GM18873 (cell line): ENCODE results near the gene WDR36.

ENCODE experiments used
- ATAC-seq: cut with Tn5 transposase; IDR thresholded peaks from one replicate; pipeline ENCODE4 v1.9.1; 2021; ENCODE audit warnings: mild to moderate bottlenecking, moderate library complexity, moderate number of reproducible peaks; ENCODE audit not compliant: unreplicated experiment, low FRiP score

WDR36 gene

DNA sequence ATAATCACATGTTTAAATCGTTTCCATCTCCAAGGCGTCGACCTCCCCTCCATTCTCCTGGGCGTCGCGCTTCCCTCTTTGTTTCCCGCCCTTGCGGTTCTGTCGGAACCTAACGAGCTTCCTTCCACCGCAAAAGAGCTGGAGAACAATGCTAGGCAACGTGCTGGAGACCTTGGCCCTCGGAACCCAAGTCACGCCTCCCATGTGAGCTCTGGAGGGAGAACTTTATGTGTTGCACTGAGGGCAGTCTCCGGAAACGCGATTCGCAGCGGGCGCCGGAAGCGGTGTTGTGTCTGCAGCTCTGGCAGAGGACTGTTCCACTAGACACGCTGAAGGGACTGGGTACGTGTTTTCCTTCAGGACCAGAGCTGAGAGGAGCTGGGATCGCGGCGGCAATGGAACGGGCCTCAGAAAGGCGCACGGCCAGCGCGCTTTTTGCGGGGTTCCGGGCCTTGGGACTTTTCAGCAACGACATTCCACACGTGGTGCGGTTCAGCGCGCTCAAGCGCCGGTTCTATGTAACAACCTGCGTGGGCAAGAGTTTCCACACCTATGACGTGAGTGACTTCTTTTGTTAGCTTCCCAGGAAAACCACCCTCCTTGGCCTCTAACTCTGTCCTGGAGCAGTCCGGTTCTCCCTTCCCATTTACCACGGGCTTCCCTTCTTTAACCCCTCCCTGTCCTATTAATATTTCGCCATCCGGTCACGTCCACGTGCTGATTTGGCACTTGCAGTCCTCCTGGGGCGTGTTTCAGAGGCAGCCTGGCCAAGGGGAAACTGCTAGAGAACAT is at the start of gene WDR36:
WDR36 (plus strand) TSS at position 287 of the 792 bp plus-strand sequence; CDS start at position 396, 109 bp downstream.
- peak; percentile 97 for ATAC-seq

DNA sequence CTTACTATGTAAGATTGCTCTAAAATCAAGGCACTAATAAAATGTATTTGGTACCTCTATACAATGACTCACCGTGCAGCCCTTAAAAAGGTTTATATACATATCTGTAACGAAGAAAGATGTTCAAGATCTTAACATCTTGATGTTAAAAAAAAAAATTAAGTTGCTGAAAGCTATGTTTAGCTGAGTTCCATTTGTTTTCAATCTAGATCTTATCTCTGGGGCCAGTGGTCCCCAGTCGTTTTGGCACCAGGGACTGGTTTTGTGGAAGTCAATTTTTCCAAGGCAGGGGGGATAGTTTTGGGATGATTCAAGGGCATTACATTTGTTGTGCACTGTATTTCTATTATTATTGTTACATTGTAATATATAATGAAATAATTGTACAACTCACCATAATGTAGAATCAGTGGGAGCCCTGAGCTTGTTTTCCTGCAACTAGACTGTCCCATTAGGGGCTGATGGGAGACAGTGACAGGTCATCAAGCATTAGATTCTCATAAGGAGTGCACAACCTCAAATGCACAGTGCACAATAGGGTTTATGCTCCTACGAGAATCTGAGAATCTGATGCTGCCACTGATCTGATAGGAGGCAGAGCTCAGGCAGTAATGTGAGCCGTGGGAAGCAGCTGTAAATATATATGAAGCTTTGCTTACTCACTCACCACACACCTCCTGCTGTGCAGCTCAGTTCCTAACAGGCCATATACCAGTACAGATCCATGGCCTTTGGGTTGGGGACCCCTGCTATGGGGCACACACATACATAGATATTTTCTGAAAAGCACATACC is 48.2 kb upstream of the WDR36 start:
- no peak for ATAC-seq

DNA sequence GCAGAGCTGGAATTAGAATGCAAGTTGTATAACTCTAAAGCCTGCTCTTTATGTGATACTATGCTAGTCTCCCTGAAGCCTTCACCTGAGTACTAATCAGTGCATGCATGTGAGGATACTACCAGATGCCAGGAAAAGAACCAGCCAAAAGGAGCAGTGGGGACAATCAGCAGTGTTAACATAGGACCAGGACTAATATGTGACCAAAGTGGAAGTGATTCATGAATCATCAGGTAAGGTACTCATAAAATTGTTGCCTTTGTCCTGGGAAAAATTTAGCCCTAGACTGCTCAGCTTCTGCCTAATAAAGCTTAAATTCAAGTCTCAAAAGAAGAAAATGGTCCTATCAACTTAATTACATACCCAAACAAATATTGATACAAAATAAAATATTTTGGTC is 34.1 kb upstream of the WDR36 start:
- ATAC-seq: no peak

DNA sequence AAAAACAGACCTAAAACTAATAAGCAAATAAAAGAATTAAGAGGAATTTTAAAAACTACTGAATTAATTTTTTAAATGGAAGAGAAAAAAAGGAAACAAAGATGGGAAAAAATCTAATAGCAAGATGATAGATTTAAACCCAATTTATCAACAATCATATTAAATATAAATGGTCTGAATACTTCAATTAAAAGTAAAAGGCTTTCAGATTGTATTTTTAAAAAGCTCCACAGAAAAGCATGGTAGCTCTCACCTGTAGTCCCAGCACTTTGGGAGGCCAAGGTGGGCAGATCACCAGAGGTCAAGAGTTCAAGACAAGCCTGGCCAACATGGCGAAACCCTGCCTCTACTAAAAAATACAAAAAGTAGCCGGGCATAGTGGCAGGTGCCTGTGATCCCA is 32.0 kb upstream of the WDR36 start:
- ATAC-seq: no peak

GRCh38 chr5:111061618-111062017 is 30.5 kb upstream of the WDR36 start:
- ATAC-seq: no peak

DNA sequence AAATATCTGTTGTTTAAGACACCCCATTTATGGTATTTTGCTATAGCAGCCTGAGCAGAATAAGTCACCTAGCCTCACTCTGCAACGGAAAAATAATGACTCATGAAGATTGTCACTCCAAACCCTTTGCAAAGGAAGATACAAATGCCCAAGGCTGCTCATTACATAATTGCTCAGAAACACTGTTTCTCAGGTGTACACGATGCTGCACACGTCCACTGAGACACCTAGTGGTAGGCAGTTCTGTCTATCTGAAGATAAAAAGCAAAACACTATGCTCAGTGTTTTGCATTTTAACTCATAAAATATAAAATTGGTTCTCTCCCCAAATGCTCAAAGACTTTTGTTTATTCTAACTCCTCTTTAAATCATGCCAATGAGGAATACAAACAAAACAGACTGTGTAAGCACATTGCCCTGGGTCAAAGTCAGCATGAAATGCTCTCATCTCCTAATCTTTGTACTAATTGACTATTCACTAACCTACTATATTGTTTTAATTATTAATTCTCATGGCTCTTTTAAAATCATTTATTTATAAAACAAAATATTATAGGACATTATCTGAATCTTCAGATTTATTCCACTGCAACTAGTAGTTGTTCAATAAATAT is 28.3 kb upstream of the WDR36 start:
- no peak for ATAC-seq

GRCh38 chr5:111066261-111066938 is 25.7 kb upstream of the WDR36 start:
- ATAC-seq: no peak

- no peak for ATAC-seq
These were observed 23.9 kb upstream of the WDR36 start for GRCh38 chr5:111068213-111068612.

DNA sequence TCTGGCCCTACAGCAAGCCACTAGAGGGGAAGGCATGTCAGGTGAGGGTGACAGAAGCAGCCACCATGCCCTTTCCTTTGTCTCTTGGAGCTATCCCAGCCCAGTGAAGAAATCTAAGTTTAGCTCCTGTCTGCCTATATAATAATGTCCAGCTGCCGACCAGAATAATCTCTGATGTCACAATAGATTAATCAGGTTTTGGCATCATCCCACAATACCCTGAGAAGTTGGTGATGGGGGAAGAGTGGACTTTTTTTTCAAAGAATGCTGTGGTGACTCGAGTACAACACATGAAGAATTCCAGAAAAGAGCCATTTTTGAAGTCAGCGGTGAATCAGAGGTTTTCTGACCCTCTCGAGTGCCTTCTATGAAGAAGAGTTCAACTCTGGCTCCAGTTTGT is 22.3 kb upstream of the WDR36 start:
- no peak for ATAC-seq

- no peak for ATAC-seq
These were observed 21.6 kb upstream of the WDR36 start for GRCh38 chr5:111070272-111071134.

- ATAC-seq: no peak
These were observed 20.7 kb upstream of the WDR36 start, which contains the start of gene TSLP for GRCh38 chr5:111071413-111071812. Gene TSLP, plus strand, starts transcription at chr5:111071713. Its CDS starts 178 bp downstream, at chr5:111071891.

GRCh38 chr5:111072949-111073682 is 19.0 kb upstream of the WDR36 start:
- ATAC-seq: no peak

DNA sequence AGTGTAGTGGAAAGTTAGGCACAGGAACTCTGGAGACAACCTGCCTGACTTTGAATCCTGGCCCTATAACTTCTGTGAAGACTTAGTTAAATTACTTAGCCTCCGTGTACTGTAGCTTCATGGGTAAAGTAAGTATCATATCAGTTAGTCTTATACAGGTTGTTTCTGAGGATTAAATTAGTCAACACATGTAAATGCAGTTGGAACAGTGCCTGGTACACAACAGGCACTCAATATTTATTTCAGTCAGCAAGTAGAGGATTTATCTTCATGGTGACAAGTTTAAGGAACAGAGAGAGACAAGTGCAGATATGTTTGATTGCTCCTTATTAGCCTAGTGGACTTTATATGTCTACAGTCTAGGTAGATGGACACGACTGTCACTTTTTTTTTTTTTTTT is 17.9 kb upstream of the WDR36 start:
- no peak for ATAC-seq

DNA sequence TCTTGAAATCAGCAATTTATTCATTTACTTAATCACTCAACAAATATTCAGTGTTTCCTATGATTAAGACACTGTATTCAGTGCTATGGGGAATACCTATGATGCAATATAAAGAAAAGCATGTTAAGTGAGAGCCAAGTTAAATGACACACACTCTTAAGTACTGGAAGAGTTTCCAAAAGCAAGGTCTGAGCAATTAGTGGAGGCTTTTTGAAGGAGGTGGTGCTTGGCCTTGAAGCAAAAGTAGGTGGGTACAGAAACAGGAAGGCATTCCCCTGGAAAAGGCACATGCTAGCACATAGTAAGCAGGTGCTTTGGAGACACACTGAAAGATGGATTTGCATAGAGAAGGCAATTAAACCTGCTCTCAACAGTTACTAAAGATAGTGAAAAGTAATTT is 16.6 kb upstream of the WDR36 start:
- ATAC-seq: no peak

DNA sequence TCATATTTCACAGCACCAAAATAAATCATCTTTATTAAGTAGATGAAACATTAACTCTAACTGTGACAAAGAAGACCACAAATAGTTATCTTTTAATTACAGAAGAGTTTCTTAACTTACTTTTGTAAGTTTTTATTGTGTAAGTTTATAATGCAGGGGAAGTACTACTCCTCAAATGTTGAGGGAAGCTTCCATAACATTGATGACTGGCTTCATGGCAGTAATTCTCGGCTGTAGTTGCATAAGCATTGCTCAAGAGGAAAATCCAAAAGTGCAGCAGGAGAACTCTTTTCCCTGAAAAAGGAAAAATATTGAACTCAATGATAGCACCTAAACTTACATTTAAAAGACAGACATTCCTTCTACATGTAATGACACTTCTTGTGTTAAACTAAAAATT is 16.1 kb upstream of the WDR36 start:
- no peak for ATAC-seq

DNA sequence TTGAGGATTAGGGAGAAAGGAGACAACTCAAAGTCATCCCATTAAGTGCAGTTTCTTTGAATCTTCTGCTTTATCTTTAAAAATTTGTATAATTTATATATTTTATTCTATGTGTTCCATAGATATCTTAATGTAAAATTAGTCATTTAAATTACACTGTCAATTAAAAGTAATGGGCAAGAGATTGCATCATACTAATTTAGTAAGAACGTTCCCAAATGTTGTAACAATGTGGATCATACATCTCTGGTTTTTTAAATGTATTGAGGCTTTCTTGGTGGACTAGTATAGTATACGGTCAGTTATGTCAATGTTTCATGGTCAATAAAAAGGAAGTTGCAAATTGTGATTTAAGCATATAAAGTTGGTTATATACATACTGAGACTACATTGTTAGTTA is 14.5 kb upstream of the WDR36 start:
- no peak for ATAC-seq

- no peak for ATAC-seq
These were observed 12.3 kb upstream of the WDR36 start for GRCh38 chr5:111079846-111080245.

- ATAC-seq: no peak
These were observed 8.8 kb upstream of the WDR36 start for GRCh38 chr5:111083323-111083722.

GRCh38 chr5:111095982-111096381 is 3.8 kb downstream of the WDR36 start:
- ATAC-seq: no peak
